C1 segment of cervical spinal cord (tissue), 14 donors: Measurements from ENCODE around the gene WBP1.
"Not testable (repeated sequence)": the region's sequence is repeated elsewhere in the genome, so short reads cannot be mapped to it uniquely, and the experiment has no call there.

Experiments used
- DNase-seq, 14 donors: peaks; one replicate each; lab custom pipeline; 2025; lab: John Stamatoyannopoulos, UW

Gene WBP1

GRCh38 chr2:74481961-74482800 lies 23.9 kb downstream of the WBP1 start:
- peak in 2 of 14 donors; percentile 52 to 58 for DNase-seq

- DNase-seq, result peak; percentile 88 to 100 (median 97)
Measured at GRCh38 chr2:74482801-74483674, 24.8 kb downstream of the WBP1 start, which contains the start of the genes CCDC142 and TTC31. Gene CCDC142 (minus strand): TSS chr2:74482998. CDS start chr2:74482837, 161 bp downstream. Gene TTC31 (plus strand): TSS chr2:74483081. CDS start chr2:74483096, 15 bp downstream.

GRCh38 chr2:74483675-74484164 lies 25.5 kb downstream of the WBP1 start:
- not testable (repeated sequence) for DNase-seq

- DNase-seq, result no peak
Measured at GRCh38 chr2:74486141-74486540, 27.9 kb downstream of the WBP1 start.

- DNase-seq, result no peak
Measured at GRCh38 chr2:74488643-74489481, 30.6 kb downstream of the WBP1 start.

GRCh38 chr2:74489906-74490305 lies 31.7 kb downstream of the WBP1 start:
- no peak for DNase-seq

- DNase-seq, result no peak
Measured at GRCh38 chr2:74491648-74492544, 33.7 kb downstream of the WBP1 start.

- no peak for DNase-seq
Measured at GRCh38 chr2:74493546-74493945, 35.3 kb downstream of the WBP1 start.

GRCh38 chr2:74495440-74495839 lies 37.2 kb downstream of the WBP1 start:
- no peak for DNase-seq

- DNase-seq, result no peak
Measured at GRCh38 chr2:74496997-74497776, 38.9 kb downstream of the WBP1 start.

- no peak for DNase-seq
Measured at GRCh38 chr2:74497777-74498499, 39.7 kb downstream of the WBP1 start.

GRCh38 chr2:74498500-74499266 lies 40.4 kb downstream of the WBP1 start:
- no peak for DNase-seq

- no peak for DNase-seq
Measured at GRCh38 chr2:74499267-74499939, 41.2 kb downstream of the WBP1 start, which contains the start of gene LBX2. Gene LBX2 (minus strand): TSS chr2:74499603. CDS start chr2:74499537, 66 bp downstream.

- no peak for DNase-seq
Measured at GRCh38 chr2:74499940-74500577, 41.8 kb downstream of the WBP1 start.

GRCh38 chr2:74500578-74500946 lies 42.3 kb downstream of the WBP1 start:
- no peak for DNase-seq

GRCh38 chr2:74501335-74502071 lies 43.3 kb downstream of the WBP1 start:
- no peak for DNase-seq
